Activated gamma-delta T cell (primary cell): ENCODE results near the gene KCNH3.

ENCODE experiments used
- DNase-seq: peaks from one replicate; lab custom pipeline; 2025; lab: John Stamatoyannopoulos, UW

The KCNH3 gene

DNA sequence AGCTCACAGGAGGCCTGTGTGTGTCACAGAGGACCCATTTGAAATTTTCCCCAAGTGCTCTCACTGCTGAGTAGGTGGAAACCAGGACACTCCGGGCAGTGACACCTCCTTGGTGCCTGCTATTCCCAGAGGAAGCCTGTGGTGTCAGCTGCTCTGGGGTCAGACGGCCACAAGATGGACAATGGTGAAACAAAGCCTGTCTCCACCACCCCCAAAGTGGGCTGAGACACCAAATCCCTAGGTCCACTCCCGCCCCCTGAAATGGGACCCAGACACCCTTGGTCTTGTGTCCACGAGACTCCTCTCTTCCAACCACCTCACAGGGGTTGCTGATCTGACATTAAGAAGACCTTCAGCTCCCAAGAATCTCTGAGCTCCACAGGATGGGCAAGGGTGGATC is 7.0 kb downstream of the KCNH3 start:
- no peak for DNase-seq

- DNase-seq = no peak
Observed at GRCh38 chr12:49546481-49546880, 7.7 kb downstream of the KCNH3 start.

DNA sequence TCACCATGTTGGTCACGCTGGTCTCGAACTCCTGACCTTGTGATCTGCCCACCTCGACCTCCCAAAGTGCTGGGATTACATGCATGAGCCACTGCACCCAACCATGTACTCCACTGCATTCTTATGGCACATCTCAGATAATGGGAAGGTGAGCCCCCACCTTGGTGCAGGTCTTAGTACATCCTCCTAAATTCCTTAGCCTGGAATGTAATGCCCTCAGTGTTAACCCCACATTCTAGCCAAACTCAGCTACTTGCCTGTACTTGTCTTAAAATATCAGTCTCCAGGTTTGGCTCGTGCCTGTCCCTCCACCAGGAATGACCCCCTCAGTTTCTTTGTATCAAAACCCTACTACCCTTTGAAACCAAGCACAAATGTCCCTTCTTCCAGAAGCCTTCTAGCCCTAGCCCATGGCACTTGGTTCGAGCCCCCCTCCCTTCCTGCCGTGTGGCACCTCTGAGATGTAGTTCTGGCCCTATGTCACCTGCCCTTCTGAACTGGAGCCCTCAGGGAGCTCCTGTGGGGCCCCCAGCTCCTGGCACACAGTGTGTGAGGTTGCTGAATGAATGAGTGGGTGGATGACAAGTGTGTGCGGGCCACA is 8.4 kb downstream of the KCNH3 start:
- no peak for DNase-seq

- DNase-seq = no peak
Observed at GRCh38 chr12:49548481-49548821, 9.6 kb downstream of the KCNH3 start.

DNA sequence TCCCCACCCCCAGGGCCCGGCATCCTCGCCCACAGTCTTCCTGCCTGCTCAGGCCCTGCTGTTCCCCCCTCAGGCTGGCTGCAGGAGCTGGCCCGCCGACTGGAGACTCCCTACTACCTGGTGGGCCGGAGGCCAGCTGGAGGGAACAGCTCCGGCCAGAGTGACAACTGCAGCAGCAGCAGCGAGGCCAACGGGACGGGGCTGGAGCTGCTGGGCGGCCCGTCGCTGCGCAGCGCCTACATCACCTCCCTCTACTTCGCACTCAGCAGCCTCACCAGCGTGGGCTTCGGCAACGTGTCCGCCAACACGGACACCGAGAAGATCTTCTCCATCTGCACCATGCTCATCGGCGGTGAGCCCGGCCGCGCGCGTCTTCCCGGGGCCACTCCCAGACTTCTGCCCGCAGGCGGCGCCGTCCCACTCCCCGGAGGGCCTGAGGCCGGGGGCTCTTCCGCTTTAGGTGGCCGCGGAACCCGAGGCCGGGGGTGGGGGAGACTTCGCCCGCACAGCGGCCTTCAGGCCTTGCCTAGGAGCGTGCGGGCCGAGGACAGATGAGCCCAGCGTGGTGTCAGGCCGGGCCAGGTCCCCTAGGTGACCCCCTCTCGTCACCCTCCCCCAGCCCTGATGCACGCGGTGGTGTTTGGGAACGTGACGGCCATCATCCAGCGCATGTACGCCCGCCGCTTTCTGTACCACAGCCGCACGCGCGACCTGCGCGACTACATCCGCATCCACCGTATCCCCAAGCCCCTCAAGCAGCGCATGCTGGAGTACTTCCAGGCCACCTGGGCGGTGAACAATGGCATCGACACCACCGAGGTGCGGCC is 10.2 kb downstream of the KCNH3 start:
- no peak for DNase-seq

GRCh38 chr12:49549735-49550692 is 11.2 kb downstream of the KCNH3 start:
- DNase-seq = no peak

DNA sequence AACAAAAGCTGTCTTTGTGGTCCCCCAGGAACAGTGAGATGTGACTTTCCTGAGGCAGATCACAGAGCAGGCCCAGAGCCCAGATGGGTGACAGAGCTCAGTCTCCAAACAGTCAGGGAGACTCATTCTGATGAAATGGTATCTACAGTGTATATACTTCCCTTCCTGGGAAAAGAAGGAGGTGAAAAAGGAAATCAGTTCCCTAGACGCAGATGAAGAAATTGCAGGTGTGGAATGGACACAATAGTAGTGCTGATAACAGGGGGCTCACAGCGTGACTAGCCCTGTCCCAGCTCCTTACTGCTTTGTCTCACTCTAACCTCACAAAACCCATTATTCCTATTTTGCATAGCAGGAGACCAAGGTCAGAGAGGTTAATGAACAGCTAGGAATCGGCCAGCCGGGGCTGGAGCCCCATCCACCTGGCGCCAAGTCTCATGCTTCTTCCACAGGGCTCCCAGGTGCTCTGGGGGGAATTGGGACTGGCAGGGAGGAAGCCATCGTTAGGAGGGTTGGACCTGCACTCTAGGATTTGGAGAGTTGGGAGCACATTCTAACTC is 11.9 kb downstream of the KCNH3 start:
- no peak for DNase-seq

GRCh38 chr12:49552014-49552413 is 13.2 kb downstream of the KCNH3 start:
- DNase-seq = no peak

GRCh38 chr12:49552425-49552824 is 13.6 kb downstream of the KCNH3 start:
- no peak for DNase-seq

- no peak for DNase-seq
Observed at GRCh38 chr12:49552899-49553298, 14.1 kb downstream of the KCNH3 start.

DNA sequence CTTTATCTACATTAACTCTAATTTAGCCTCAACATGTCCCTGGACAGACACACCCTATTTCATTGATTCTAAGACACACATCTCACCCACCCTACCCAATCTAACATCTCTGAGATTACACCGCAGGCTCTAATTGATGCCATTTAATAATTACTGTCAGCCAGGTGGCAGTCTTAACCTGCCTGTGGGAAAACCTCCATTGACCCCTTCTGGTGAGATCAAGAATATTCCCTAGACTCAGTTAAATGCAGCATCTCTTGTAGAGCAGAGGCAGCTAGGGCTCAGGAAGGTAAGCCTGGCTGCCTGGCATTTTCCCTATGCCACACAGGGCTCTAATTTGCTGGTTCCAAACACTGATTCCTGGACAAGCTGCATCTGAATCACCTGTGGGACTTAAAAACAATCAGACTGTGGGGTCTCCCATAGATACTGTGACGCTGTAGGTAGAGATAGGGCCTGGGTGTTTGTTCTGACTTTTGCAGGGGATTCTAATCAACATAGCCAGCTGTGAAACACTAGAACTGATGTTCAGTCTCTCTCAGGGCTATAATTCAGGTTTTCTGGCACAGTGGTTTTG is 14.8 kb downstream of the KCNH3 start:
- no peak for DNase-seq

- DNase-seq = no peak
Observed at GRCh38 chr12:49554266-49554665, 15.4 kb downstream of the KCNH3 start.

GRCh38 chr12:49555631-49556390 is 17.0 kb downstream of the KCNH3 start:
- DNase-seq = no peak

- DNase-seq = no peak
Observed at GRCh38 chr12:49556391-49557186, 17.8 kb downstream of the KCNH3 start.

DNA sequence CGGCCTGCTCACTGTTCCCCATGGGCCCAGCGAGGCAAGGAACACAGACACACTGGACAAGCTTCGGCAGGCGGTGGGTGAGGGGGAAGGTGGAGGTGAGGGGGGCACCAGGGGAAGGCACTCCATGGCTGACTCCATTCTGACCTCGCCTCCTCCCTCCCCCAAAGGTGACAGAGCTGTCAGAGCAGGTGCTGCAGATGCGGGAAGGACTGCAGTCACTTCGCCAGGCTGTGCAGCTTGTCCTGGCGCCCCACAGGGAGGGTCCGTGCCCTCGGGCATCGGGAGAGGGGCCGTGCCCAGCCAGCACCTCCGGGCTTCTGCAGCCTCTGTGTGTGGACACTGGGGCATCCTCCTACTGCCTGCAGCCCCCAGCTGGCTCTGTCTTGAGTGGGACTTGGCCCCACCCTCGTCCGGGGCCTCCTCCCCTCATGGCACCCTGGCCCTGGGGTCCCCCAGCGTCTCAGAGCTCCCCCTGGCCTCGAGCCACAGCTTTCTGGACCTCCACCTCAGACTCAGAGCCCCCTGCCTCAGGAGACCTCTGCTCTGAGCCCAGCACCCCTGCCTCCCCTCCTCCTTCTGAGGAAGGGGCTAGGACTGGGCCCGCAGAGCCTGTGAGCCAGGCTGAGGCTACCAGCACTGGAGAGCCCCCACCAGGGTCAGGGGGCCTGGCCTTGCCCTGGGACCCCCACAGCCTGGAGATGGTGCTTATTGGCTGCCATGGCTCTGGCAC is 18.5 kb downstream of the KCNH3 start:
- no peak for DNase-seq

DNA sequence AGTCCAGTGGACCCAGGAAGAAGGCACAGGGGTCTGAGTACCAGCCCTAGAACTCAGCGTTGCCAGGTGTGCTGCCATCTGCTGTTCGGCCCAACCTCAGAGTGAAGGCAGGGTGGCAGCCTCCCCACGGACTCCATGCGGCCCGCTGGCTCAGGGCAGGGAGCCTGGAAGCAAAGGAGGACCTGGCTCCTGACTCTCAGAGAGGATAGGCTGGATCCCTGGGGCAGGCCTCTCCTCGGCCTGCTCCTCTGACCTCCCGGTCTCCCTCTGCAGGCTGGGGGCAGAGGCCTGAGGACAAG is 19.0 kb downstream of the KCNH3 start:
- no peak for DNase-seq

DNA sequence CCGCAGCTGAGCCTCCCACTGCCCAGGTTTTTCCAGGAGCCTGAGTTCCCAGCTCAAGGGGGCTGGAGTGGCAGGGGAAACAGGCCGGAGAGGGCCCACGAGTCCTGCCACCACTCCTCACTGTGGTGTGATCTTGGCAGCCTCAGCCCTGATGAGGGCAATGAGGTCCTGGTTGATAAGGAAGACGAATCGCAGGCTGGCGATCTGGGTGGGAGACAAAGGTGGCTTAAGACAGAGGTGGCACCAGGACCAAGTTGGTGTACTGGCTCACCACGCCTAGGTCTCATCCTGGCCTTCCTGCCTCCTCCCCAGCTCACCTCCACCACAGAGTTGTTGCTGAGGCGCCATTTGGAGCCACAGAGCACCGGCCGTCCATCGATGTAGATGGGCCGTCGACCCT is 19.7 kb downstream of the KCNH3 start:
- no peak for DNase-seq

GRCh38 chr12:49559011-49559675 is 20.3 kb downstream of the KCNH3 start:
- DNase-seq = no peak

- DNase-seq = no peak
Observed at GRCh38 chr12:49560695-49561094, 21.9 kb downstream of the KCNH3 start.
